Measurements from ENCODE around the gene CR1.

GRCh38 chr1:207644852-207645634 lies 149.1 kb downstream of the CR1 start, which contains the start of gene CR1L:
- TF ChIP-seq POLR2A (IDR thresholded peaks at IDR 0.05; ENCODE audit: low read length) (peak; percentile 91), GATA1 (IDR thresholded peaks at IDR 0.05; ENCODE audit: low read depth, low read length) (no peak)
